Calu3 (cell line): ENCODE data around the gene SERINC3. TPM values are rescaled to one million over a fixed set of nuclear protein-coding genes. Genes with fewer than 3 reads are reported as not detected.

Source experiments
- BruUV-seq: library from RNA; stranded (reverse); fragments of 400-500 nt; replicated peaks from 2 replicates; lab custom pipeline; 2021; lab: Mats Ljungman, UMichigan
- CTCF ChIA-PET: fragments of 300-600 bp; sonication (Branson Sonifier 250); formaldehyde crosslinking; loops from one replicate; lab custom pipeline; 2022; ENCODE audit warnings: antibody characterized with exemption; lab: Charles Lee
- DNase-seq: peaks from one replicate; pipeline ENCODE4 v3.0.0; 2022
- H3K27ac Mint-ChIP-seq: one replicate; pipeline ENCODE4 v1.8.0; 2022; ENCODE audit warnings: mixed read lengths; ENCODE audit not compliant: unreplicated experiment
- H3K27me3 Mint-ChIP-seq: one replicate; pipeline ENCODE4 v1.8.0; 2022; ENCODE audit warnings: mixed read lengths; ENCODE audit not compliant: unreplicated experiment
- H3K36me3 Mint-ChIP-seq: one replicate; pipeline ENCODE4 v1.8.0; 2022; ENCODE audit warnings: mild to moderate bottlenecking, moderate library complexity, mixed read lengths; ENCODE audit not compliant: insufficient read depth, unreplicated experiment
- H3K4me1 Mint-ChIP-seq: one replicate; pipeline ENCODE4 v1.8.0; 2022; ENCODE audit warnings: mild to moderate bottlenecking, low read depth, mixed read lengths; ENCODE audit not compliant: unreplicated experiment
- H3K4me3 Mint-ChIP-seq: one replicate; pipeline ENCODE4 v1.8.0; 2022; ENCODE audit warnings: mild to moderate bottlenecking, low read depth, moderate library complexity, mixed read lengths; ENCODE audit not compliant: unreplicated experiment
- H3K9me3 Mint-ChIP-seq: one replicate; pipeline ENCODE4 v1.8.0; 2022; ENCODE audit warnings: low read depth, mixed read lengths; ENCODE audit not compliant: unreplicated experiment
- intact Hi-C: fragments of 100-400 bp; cut with micrococcal nuclease; formaldehyde crosslinking; loops from one replicate; pipeline ENCODE4 v1.10.0; 2022; ENCODE audit not compliant: unreplicated experiment
- total RNA-seq: library from RNA; stranded (reverse); gene quantifications from 2 replicates; pipeline ENCODE4 v1.2.3, GENCODE V29; 2022
- TF ChIP-seq, protein P1 (sequence below): fragments of 200-600 bp; IDR thresholded peaks from one replicate; pipeline ENCODE4 v1.8.0; 2022; ENCODE audit warnings: antibody characterized with exemption; ENCODE audit not compliant: unreplicated experiment

Gene SERINC3
- total RNA-seq, 1 experiment from 2014 or later: 173 TPM

DNA sequence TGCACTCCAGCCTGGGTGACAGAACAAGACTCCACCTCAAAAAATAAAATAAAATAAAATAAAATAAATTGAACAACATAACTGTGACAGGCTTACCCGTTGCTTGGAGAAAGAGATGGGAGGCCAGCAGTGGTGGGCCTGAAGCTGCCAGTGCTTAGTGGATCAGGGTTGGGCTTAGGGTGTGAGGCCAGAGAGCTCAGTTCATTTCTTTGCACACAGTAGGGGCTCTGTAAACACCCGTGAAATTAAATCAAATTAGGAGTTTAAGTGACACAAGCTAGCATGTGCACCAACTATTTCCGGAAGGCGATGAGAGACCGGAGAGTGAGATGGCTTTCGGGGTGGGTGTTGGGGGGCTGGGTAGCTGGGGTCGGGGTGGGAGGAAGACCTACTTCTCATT lies 72.0 kb downstream of the SERINC3 start:
- DNase-seq: no peak
- H3K27ac Mint-ChIP-seq: no peak overlapping the region
- H3K4me3 Mint-ChIP-seq: no peak overlapping the region
- no peaks in the 10 kb centered on the region for H3K9me3 Mint-ChIP-seq
- CTCF ChIA-PET: interaction anchor here (0.6 kb wide), 1 partner anchor 19 kb away, joined by 3 read pairs; no protein-coding TSS in a partner anchor
- intact Hi-C loops: no loop called here
- H3K27me3 Mint-ChIP-seq: peaks cover 43% of the 10 kb centered on the region
- H3K36me3 Mint-ChIP-seq: no peaks in the 10 kb centered on the region
- H3K4me1 Mint-ChIP-seq: no peaks in the 10 kb centered on the region
- BruUV-seq: no TSS peak
- TF ChIP-seq, protein P1, sequence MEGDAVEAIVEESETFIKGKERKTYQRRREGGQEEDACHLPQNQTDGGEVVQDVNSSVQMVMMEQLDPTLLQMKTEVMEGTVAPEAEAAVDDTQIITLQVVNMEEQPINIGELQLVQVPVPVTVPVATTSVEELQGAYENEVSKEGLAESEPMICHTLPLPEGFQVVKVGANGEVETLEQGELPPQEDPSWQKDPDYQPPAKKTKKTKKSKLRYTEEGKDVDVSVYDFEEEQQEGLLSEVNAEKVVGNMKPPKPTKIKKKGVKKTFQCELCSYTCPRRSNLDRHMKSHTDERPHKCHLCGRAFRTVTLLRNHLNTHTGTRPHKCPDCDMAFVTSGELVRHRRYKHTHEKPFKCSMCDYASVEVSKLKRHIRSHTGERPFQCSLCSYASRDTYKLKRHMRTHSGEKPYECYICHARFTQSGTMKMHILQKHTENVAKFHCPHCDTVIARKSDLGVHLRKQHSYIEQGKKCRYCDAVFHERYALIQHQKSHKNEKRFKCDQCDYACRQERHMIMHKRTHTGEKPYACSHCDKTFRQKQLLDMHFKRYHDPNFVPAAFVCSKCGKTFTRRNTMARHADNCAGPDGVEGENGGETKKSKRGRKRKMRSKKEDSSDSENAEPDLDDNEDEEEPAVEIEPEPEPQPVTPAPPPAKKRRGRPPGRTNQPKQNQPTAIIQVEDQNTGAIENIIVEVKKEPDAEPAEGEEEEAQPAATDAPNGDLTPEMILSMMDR: no peak

DNA sequence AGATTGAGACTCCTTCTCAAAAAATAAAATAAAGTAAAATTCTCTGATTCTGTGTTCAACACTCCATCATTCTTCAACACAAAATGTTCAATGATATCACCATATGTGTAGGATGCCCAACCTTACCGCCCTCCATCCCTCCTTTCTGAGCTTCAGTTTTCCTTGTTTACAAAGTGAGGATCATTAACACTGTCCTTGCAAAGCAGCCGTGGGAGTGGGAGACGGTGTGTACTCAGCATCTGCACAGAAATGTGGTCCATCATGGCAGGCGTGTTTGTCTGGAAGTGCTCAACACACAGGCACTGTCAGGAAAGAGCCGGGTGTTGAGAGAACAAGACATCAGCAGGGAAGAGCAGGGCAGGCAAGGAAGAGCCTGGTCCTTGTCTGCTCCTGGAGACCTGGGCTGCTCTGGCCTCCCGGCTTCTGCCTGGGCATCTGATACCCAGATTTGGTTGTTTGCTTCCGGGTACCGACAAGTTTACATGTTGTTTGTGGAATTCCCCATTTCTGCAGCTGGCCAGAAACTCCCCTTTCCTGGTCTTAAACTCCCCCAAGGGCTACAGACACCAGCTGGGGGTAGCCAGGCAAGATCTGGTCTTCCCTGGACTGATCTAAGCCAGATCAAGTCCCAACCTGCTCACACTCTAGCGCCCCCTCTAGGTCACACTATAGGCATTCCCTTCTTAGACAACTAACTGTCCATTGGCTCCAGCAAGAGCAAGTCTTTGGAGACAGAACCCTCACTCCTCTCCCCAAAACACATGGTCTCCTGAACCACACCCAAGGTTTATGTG lies 72.9 kb downstream of the SERINC3 start:
- Mint-ChIP-seq H3K4me1 (no peaks in the 10 kb centered on the region), H3K27me3 (peaks cover 43% of the 10 kb centered on the region), H3K9me3 (no peaks in the 10 kb centered on the region), H3K27ac (no peak overlapping the region), H3K4me3 (no peak overlapping the region), H3K36me3 (no peaks in the 10 kb centered on the region)
- CTCF ChIA-PET: interaction anchor here (0.5 kb wide), 1 partner anchor 61 kb away, joined by 4 read pairs; no protein-coding TSS in a partner anchor
- intact Hi-C loops: no loop called here
- BruUV-seq: no TSS peak
- TF ChIP-seq, protein P1: peak; percentile 43
- DNase-seq: peak; percentile 34

DNA sequence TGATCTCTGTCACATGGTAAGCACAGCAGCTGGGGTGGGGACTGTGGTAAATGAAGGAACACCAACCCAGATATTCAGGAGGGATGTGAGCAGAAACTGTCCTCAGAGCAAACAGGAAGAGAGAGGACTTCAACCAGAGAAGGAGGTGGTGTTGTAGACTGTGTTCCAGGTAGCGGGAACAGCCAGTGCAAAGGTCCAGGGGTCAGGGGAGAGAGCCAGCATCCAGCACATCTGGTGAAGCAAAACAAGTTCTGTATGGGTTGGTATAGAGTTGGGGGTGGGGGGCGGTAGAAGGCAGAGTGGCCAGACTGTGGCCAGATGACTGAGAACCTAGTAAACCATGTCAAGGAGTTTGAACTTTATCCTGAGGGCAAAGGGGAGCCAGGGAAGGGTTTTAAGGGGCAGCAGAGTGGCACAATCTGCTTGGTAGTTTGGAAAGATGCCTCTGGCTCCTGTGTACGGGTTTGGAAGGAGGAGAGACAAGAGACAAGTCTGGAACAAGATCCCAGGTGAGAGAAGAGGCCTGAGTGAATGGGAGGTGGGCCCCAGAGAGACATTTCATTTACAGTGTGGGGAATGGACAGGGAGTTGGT lies 73.9 kb downstream of the SERINC3 start:
- Mint-ChIP-seq H3K4me3 (no peak overlapping the region), H3K27me3 (peaks cover 43% of the 10 kb centered on the region), H3K4me1 (no peaks in the 10 kb centered on the region), H3K36me3 (no peaks in the 10 kb centered on the region), H3K27ac (no peak overlapping the region), H3K9me3 (no peaks in the 10 kb centered on the region)
- intact Hi-C loops: no loop called here
- BruUV-seq: no TSS peak
- CTCF ChIA-PET: no interaction called here
- TF ChIP-seq, protein P1: no peak
- DNase-seq: no peak

Other genes starting within 250 kb of the SERINC3 start
- 11.7 and 13.0 TPM in 2 replicates for gene FITM2, start 210.9 kb downstream of the SERINC3 start, total RNA-seq
- gene R3HDML, start 185.0 kb downstream of the SERINC3 start, total RNA-seq: not detected in 2 replicates
- gene HNF4A, start 166.4 kb downstream of the SERINC3 start, total RNA-seq: 27.7 and 41.1 TPM in 2 replicates
- gene TTPAL, start 46.2 kb downstream of the SERINC3 start, total RNA-seq: 39.9 and 42.2 TPM in 2 replicates
- gene PKIG, start 60.5 kb upstream of the SERINC3 start, total RNA-seq: 6.6 and 7.5 TPM in 2 replicates
- gene ADA, start 129.6 kb upstream of the SERINC3 start, total RNA-seq: 7.5 and 8.9 TPM in 2 replicates
- 0.94 and 1.9 TPM in 2 replicates for gene CCN5, start 193.3 kb upstream of the SERINC3 start, total RNA-seq
- gene KCNK15, start 223.8 kb upstream of the SERINC3 start, total RNA-seq: 1.5 and 4.8 TPM in 2 replicates